K562 (cell line): ENCODE results near the gene ACKR2. TPM values are rescaled to one million over a fixed set of nuclear protein-coding genes. Genes with fewer than 3 reads are reported as not detected.

Experiments
- ATAC-seq: fragments of 200-7000 bp; cut with Tn5 transposase; 3 replicates; pipeline ENCODE4 v1.9.1; 2020; ENCODE audit warnings: moderate library complexity
- BruUV-seq: library from RNA; stranded (reverse); fragments of 400-500 nt; replicated peaks from 2 replicates; lab custom pipeline; 2021; lab: Mats Ljungman, UMichigan
- CTCF ChIA-PET: fragments of 300-600 bp; formaldehyde crosslinking; extraction: SDS; loops from one replicate; lab custom pipeline; 2021; ENCODE audit warnings: low intra/inter-chr PET ratio; lab: Yijun Ruan, JAX
- POLR2A ChIA-PET: fragments of 300-600, 350-650 bp; sonication (Branson Sonifier 250); formaldehyde crosslinking; extraction: SDS; loops from one replicate; lab custom pipeline; 2021; ENCODE audit warnings: antibody characterized with exemption, inconsistent platforms; lab: Yijun Ruan, JAX
- DNase-seq, 4 experiments: peaks; one replicate each; pipeline versions ENCODE4 v3.0.0 to v3.0.0-alpha.2; 2011 to 2018; ENCODE audit warnings: low spot score in 3 of 4, mixed read lengths in 3 of 4; ENCODE audit errors: extremely low read depth in 1 of 4
- FAIRE-seq: peaks from 2 replicates; lab custom pipeline; 2011; peaks lifted over from hg19 to GRCh38; lab: Jason Lieb, UNC
- H2AFZ ChIP-seq: 2 replicates; pipeline ENCODE4 v1.6.0; 2011; ENCODE audit warnings: low read depth, low read length, control low read depth, inconsistent platforms
- H3K27ac ChIP-seq: fragments of 200-600 bp; 3 replicates; pipeline ENCODE4 v1.8.0; 2011; ENCODE audit warnings: low read depth, mild to moderate bottlenecking, control low read depth, inconsistent platforms, low read length, moderate library complexity, mixed read lengths; ENCODE audit errors: extremely low read depth
- H3K27me3 ChIP-seq, 2 experiments: fragments of 300-600 bp in 1 of 2; 2 replicates in 1 of 2; 3 replicates in 1 of 2; pipeline versions ENCODE4 v1.6.0 to v1.8.0; 2011; ENCODE audit warnings: inconsistent platforms in 2 of 2, low read length in 2 of 2, mild to moderate bottlenecking in 1 of 2, mixed read lengths in 1 of 2, moderate library complexity in 1 of 2; ENCODE audit not compliant: control insufficient read depth in 2 of 2, insufficient read depth in 2 of 2
- H3K36me3 ChIP-seq: fragments of 300-600 bp; 3 replicates; pipeline ENCODE4 v1.8.0; 2011; ENCODE audit warnings: mild to moderate bottlenecking, low read length, inconsistent platforms; ENCODE audit not compliant: control insufficient read depth, insufficient read depth
- H3K4me1 ChIP-seq, 2 experiments: fragments of 200-600 bp in 1 of 2; replicated peaks in 1 of 2; 2 replicates in 1 of 2; 3 replicates in 1 of 2; pipeline versions ENCODE4 v1.5.1 to v1.8.0; 2011; ENCODE audit warnings: inconsistent platforms in 2 of 2, low read length in 2 of 2, mild to moderate bottlenecking in 1 of 2, mixed read lengths in 1 of 2, moderate library complexity in 1 of 2; ENCODE audit not compliant: control insufficient read depth in 2 of 2, insufficient read depth in 2 of 2
- H3K4me2 ChIP-seq: 2 replicates; pipeline ENCODE4 v1.6.1; 2011; ENCODE audit warnings: low read length, control low read depth, inconsistent platforms, mixed read lengths; ENCODE audit not compliant: insufficient read depth
- H3K4me3 ChIP-seq: fragments of 200-600 bp; sonication (generic), shearing (Covaris generic); 2 replicates; pipeline ENCODE4 v1.5.1; 2016; ENCODE audit warnings: control low read depth, inconsistent platforms
- H3K79me2 ChIP-seq: fragments of 200-600 bp; 3 replicates; pipeline ENCODE4 v1.8.0; 2011; ENCODE audit warnings: low read length, inconsistent platforms; ENCODE audit not compliant: control insufficient read depth, insufficient read depth
- H3K9ac ChIP-seq, 2 experiments: 2 replicates each; pipeline versions ENCODE4 v1.6.0 to v1.6.1; 2011; ENCODE audit warnings: low read depth in 2 of 2, low read length in 2 of 2, control low read depth in 1 of 2, inconsistent platforms in 1 of 2, mild to moderate bottlenecking in 1 of 2, mixed read lengths in 1 of 2; ENCODE audit not compliant: insufficient read depth in 1 of 2
- H3K9me1 ChIP-seq: one replicate; pipeline ENCODE4 v1.6.0; 2011; ENCODE audit warnings: inconsistent platforms, mild to moderate bottlenecking, low read length, moderate library complexity; ENCODE audit not compliant: control insufficient read depth, insufficient read depth
- H3K9me3 ChIP-seq: replicated peaks from 2 replicates; pipeline ENCODE4 v1.5.1; 2011; ENCODE audit warnings: low read depth, low read length, inconsistent platforms; ENCODE audit not compliant: control insufficient read depth, insufficient read depth
- H4K20me1 ChIP-seq: replicated peaks from 2 replicates; pipeline ENCODE4 v1.6.1; 2011; ENCODE audit warnings: low read length, inconsistent platforms, mixed read lengths; ENCODE audit not compliant: control insufficient read depth, insufficient read depth
- CTCFL ChIP-seq: IDR thresholded peaks from 2 replicates; pipeline ENCODE4 v1.6.1; 2011; ENCODE audit warnings: borderline replicate concordance, low read depth, mild to moderate bottlenecking, moderate library complexity, low read length; ENCODE audit not compliant: insufficient read depth, poor library complexity, severe bottlenecking
- LEF1 ChIP-seq: fragments of 450-650 bp; IDR thresholded peaks from 2 replicates; pipeline ENCODE4 v1.6.1; 2016; ENCODE audit warnings: mild to moderate bottlenecking
- MYC ChIP-seq, 2 experiments: fragments of 250-450 bp in 1 of 2; sonication (Bioruptor Pico) in 1 of 2; IDR thresholded peaks; 2 replicates each; pipeline versions ENCODE4 v1.5.1 to v1.6.1; 2012 to 2021; ENCODE audit warnings: low read depth in 2 of 2, borderline replicate concordance in 1 of 2, improper control_type of control experiment in 1 of 2, low read length in 1 of 2, mild to moderate bottlenecking in 1 of 2, moderate library complexity in 1 of 2
- PCBP2 ChIP-seq: fragments of 200-400 bp; formaldehyde crosslinking; IDR thresholded peaks from 2 replicates; pipeline ENCODE4 v1.6.1; 2018; ENCODE audit warnings: low read length, low read depth, mild to moderate bottlenecking, moderate library complexity; ENCODE audit not compliant: poor library complexity, severe bottlenecking
- PTBP1 ChIP-seq: fragments of 200-400 bp; formaldehyde crosslinking; IDR thresholded peaks from 2 replicates; pipeline ENCODE4 v1.6.1; 2017; ENCODE audit warnings: low read depth, low read length
- TAF15 ChIP-seq: fragments of 200-400 bp; formaldehyde crosslinking; IDR thresholded peaks from 2 replicates; pipeline ENCODE4 v1.6.1; 2017; ENCODE audit warnings: mild to moderate bottlenecking, low read depth, low read length, moderate library complexity
- WGBS: fragments of 100-300 bp; shearing (Covaris generic); methylation state at CpG from one replicate; pipeline ENCODE4 v1.1.6; 2016; ENCODE audit warnings: low coverage, mixed read lengths; ENCODE audit not compliant: insufficient coverage; ENCODE audit errors: missing lambda C conversion rate; 5-methylcytosine and 5-hydroxymethylcytosine counted together
- in situ Hi-C: fragments of 300-500 bp; cut with MboI; formaldehyde crosslinking; loops from 4 replicates; pipeline ENCODE4 v1.15.0; 2018; ENCODE audit warnings: inconsistent platforms, mixed read lengths
- intact Hi-C: fragments of 100-400 bp; cut with micrococcal nuclease; formaldehyde crosslinking; loops from 2 replicates; pipeline ENCODE4 v1.14.2; 2022
- polyA plus RNA-seq, 8 experiments: library from polyadenylated mRNA; depleted of rRNA in 4 of 8; stranded (reverse) in 5 of 8; unstranded in 3 of 8; fragments of >200 nt; fragmentation: Nextera tagmentation in 2 of 8; fragmentation: Illumina TruSeq in 1 of 8; extraction: Ambion mirVana in 2 of 8; extraction: Trizol in 1 of 8; gene quantifications; 2 replicates each; pipeline versions ENCODE4 v1.2.1 to v1.2.3, GENCODE V29; 2011 to 2014; ENCODE audit warnings: inconsistent platforms in 1 of 8, missing spikeins in 1 of 8
- total RNA-seq, 7 experiments: library from RNA; depleted of rRNA in 6 of 7; stranded (reverse); fragments of >200 nt in 6 of 7; fragmentation: Illumina TruSeq in 2 of 7; extraction: Trizol in 2 of 7; gene quantifications; 2 replicates each; pipeline versions ENCODE4 v1.2.1 to v1.2.3, GENCODE V29; 2011 to 2021; ENCODE audit warnings: low replicate concordance in 1 of 7
- TF ChIP-seq, protein P1 (sequence below): fragments of 450-650 bp; IDR thresholded peaks from 2 replicates; pipeline ENCODE4 v1.6.1; 2016; ENCODE audit warnings: antibody characterized with exemption

The ACKR2 gene
- total and polyA plus RNA-seq, 9 of the 15 experiments (the other 6 are each of a cell fraction or from before 2014, with no cell fraction given): 0.03 to 0.69 (median 0.25) TPM; not detected in 1

GRCh38 chr3:42876401-42876800 lies 67.2 kb downstream of the ACKR2 start:
- H3K4me3 ChIP-seq: no peak overlapping the region
- H3K36me3 ChIP-seq: no peaks in the 10 kb centered on the region
- no peak for DNase-seq
- peaks cover 0 to 11% of the 10 kb centered on the region in 2 experiments; a peak in 3 of 5 replicates for H3K4me1 ChIP-seq
- H3K9ac ChIP-seq: no peak overlapping the region
- H3K27ac ChIP-seq: no peak overlapping the region
- no peak overlapping the region for H2AFZ ChIP-seq
- intact Hi-C loops (no loop called here), in situ Hi-C loops (loop anchor here (5.0 kb wide), 1 partner anchor 94 kb away; no protein-coding TSS in a partner anchor)
- H3K9me3 ChIP-seq: no peaks in the 10 kb centered on the region
- no TSS peak for BruUV-seq
- WGBS: 0% methylated on average over 1 of the region's 1 CpG
- no peak for FAIRE-seq
- peaks cover 30 to 54% of the 10 kb centered on the region in 2 experiments for H3K27me3 ChIP-seq
- H3K4me2 ChIP-seq: no peak overlapping the region
- ChIA-PET CTCF (no interaction called here), POLR2A (interaction anchor here (0.6 kb wide), 2 partner anchors 16 to 75 kb away, joined by 3 to 4 read pairs; no protein-coding TSS in a partner anchor)
- H4K20me1 ChIP-seq: peaks cover 4% of the 10 kb centered on the region; the same call in 1 of the 2 replicates
- no peaks in the 10 kb centered on the region for H3K79me2 ChIP-seq
- no peak for ATAC-seq
- H3K9me1 ChIP-seq: peaks cover 2% of the 10 kb centered on the region
- TF ChIP-seq LEF1 (no peak), PTBP1 (no peak), PCBP2 (no peak), CTCFL (no peak), TAF15 (no peak), MYC (IDR thresholded peaks at IDR 0.05; ENCODE audit: low read depth, low read length) (no peak), MYC (CRISPR knock-in tag; IDR thresholded peaks at IDR 0.05; ENCODE audit: borderline replicate concordance, low read depth) (no peak)
- TF ChIP-seq, protein P1, sequence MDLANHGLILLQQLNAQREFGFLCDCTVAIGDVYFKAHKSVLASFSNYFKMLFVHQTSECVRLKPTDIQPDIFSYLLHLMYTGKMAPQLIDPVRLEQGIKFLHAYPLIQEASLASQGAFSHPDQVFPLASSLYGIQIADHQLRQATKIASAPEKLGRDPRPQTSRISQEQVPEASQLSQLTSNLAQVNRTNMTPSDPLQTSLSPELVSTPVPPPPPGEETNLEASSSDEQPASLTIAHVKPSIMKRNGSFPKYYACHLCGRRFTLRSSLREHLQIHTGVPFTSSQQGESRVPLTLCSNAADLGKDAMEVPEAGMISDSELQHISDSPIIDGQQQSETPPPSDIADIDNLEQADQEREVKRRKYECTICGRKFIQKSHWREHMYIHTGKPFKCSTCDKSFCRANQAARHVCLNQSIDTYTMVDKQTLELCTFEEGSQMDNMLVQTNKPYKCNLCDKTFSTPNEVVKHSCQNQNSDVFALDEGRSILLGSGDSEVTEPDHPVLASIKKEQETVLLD: no peak
- TF ChIP-seq, all 486 proteins: peak for 0
